NB4 (cell line): Measurements from ENCODE around the gene NAA30.

Experiments used
- DNase-seq: peaks from one replicate; pipeline ENCODE4 v3.0.0; 2010; ENCODE audit warnings: low read depth
- H3K4me3 ChIP-seq: one replicate; pipeline ENCODE4 v1.5.1; 2011; ENCODE audit warnings: mild to moderate bottlenecking, low read depth, low read length, moderate library complexity
- MYC ChIP-seq: IDR thresholded peaks from 2 replicates; pipeline ENCODE4 v1.6.1; 2011; ENCODE audit warnings: low read depth, low read length
- POLR2A ChIP-seq: IDR thresholded peaks from 2 replicates; pipeline ENCODE4 v1.6.1; 2011; ENCODE audit warnings: mild to moderate bottlenecking; ENCODE audit not compliant: insufficient read length; ENCODE audit errors: extremely low read depth
- TF ChIP-seq, protein P1 (sequence below): IDR thresholded peaks from 2 replicates; pipeline ENCODE4 v1.6.1; 2011; ENCODE audit warnings: low read depth, low read length
- TF ChIP-seq, protein P2 (sequence below): IDR thresholded peaks from one replicate; pipeline ENCODE4 v1.5.1; 2012; ENCODE audit warnings: low read depth, low read length

Gene NAA30

DNA sequence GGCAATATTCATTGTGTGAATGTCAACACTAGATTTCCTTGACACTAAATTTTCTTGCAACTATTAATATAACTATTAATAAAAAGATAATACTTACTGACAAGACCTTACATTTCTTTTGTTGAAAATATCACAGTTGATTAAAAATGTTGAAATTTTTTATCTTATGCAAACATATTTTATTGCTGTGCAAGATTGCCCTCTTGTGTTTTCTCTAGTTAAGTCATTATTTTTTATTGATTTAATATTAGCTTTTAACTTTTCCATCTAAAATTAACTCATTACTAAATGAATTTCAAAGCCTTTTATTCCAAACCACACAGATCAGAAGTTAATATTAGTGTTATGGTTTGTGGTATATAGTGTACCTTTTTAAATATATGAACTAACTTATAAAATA is 11.7 kb upstream of the NAA30 start:
- DNase-seq = no peak
- no peak overlapping the region for H3K4me3 ChIP-seq
- no peak for TF ChIP-seq MYC
- TF ChIP-seq, protein P1, sequence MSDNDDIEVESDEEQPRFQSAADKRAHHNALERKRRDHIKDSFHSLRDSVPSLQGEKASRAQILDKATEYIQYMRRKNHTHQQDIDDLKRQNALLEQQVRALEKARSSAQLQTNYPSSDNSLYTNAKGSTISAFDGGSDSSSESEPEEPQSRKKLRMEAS = no peak
- TF ChIP-seq, protein P2, sequence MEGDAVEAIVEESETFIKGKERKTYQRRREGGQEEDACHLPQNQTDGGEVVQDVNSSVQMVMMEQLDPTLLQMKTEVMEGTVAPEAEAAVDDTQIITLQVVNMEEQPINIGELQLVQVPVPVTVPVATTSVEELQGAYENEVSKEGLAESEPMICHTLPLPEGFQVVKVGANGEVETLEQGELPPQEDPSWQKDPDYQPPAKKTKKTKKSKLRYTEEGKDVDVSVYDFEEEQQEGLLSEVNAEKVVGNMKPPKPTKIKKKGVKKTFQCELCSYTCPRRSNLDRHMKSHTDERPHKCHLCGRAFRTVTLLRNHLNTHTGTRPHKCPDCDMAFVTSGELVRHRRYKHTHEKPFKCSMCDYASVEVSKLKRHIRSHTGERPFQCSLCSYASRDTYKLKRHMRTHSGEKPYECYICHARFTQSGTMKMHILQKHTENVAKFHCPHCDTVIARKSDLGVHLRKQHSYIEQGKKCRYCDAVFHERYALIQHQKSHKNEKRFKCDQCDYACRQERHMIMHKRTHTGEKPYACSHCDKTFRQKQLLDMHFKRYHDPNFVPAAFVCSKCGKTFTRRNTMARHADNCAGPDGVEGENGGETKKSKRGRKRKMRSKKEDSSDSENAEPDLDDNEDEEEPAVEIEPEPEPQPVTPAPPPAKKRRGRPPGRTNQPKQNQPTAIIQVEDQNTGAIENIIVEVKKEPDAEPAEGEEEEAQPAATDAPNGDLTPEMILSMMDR = no peak

DNA sequence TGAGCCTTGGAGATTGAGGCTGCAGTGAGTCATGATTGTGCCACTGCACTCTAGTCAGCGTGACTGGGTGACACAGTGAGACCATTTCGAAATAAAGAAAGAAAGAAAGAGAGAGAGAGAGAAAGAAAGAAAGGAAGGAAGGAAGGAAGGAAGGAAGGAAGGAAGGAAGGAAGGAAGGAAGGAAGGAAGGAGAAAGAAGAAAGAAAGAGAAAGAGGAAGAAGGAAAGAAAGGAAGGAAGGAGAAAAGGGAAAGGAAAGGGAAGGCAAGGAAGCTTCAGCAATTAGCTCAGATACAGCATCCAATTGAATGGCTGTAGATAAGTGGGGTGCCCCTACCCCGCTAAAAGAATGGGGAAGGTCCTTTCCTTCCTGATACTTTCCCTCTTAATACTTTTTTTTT is 9.5 kb upstream of the NAA30 start:
- TF ChIP-seq POLR2A (no peak), MYC (no peak)
- TF ChIP-seq, protein P2 = no peak
- TF ChIP-seq, protein P1 = no peak
- no peak for DNase-seq
- no peak overlapping the region for H3K4me3 ChIP-seq

DNA sequence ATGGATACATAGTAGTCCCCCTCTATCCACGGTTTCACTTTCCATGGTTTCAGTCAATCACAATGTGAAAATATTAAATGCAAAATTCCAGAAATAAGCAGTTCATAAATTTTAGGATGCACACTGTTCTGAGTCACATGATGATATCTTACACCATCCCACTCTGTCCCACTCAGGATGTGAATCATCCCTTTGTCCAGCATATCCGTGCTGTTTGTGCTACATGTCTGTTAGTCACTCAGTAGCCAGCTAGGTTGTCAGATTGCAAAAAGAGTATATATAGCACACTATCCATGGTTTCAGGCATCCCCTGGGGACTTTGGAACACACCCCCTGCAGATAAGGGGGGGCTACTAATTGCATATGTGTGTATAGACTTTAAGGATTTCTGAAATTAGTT is 8.1 kb upstream of the NAA30 start:
- TF ChIP-seq MYC = no peak
- TF ChIP-seq, protein P1 = no peak
- TF ChIP-seq POLR2A = no peak
- TF ChIP-seq, protein P2 = no peak
- H3K4me3 ChIP-seq = no peak overlapping the region
- DNase-seq = no peak

DNA sequence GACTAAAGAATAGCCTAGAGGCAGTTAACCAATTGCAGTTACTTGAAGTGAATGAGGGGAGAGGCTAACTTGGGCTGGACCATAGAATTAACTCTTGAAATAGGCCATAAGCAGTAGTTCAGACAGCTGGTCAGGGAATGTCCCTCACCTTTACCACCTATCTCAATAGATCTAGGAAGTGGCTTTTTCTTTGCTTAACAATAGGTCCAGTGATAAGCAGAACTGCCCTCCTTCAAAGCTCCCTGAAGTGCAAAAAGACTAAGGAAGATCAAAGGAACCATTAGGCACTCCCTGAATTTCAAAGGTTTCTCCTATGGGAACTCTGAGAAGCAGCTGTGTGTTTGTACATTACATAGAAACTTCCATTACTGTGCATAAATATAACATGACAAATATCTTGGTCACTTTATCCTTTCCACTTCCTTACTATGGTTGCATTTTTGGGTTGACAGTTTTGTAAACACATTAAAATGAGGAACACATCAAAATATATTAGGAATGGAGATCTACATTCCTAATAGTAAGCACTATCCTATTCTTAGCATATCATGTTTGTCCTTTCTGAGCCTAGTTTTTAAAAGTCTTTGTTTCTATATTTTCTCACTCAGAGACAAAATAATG is 7.2 kb upstream of the NAA30 start:
- DNase-seq = no peak
- H3K4me3 ChIP-seq = no peak overlapping the region
- no peak for TF ChIP-seq POLR2A
- TF ChIP-seq MYC = no peak
- TF ChIP-seq, protein P2 = no peak
- TF ChIP-seq, protein P1 = no peak

DNA sequence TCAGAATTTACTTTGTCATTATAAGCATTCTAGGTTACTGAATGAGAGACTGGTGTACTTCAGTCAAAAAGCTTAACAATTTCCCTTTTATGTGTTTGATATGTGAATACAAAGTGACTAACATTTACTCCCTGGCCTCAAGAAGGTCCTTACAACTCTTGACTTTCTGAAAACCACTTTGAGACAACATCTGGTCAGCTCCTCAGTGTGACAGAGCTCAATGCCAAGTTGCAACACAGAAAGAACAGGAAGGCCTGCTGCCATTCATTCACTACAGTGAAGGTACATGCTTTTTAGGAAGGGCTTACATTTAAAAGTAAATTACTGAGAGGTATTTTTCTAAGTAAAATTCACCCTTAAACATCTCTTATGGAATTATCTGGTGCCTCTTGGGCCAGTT is 2.3 kb upstream of the NAA30 start:
- no peak overlapping the region for H3K4me3 ChIP-seq
- peak; percentile 63 for DNase-seq
- TF ChIP-seq, protein P1 = no peak
- TF ChIP-seq, protein P2 = no peak
- no peak for TF ChIP-seq MYC

DNA sequence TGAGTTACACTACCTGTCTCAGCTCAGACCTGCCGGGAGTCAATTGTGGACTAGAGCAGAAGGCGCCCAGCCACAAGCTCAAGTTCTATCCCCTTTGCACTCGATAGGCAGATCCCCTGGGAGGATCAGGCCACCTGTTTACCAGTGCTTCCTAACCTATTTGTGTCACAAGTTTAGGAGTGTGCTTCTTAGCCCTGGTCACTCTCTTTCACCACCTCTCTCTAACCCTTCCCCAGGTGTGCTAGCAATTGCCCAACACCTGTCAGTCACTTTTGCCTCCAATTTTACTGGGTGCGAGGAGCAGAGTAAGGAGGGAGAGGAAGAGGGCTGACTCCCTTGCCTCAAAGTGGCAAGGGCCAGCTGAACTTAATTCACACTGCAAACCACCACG is 745 bp upstream of the NAA30 start:
- TF ChIP-seq POLR2A (no peak), MYC (no peak)
- TF ChIP-seq, protein P1 = no peak
- TF ChIP-seq, protein P2 = no peak
- peak overlapping the region; percentile 76 for H3K4me3 ChIP-seq
- no peak for DNase-seq
